H1 (cell line): ENCODE results near the gene GK2. TPM values are rescaled to one million over a fixed set of nuclear protein-coding genes. Genes with fewer than 3 reads are reported as not detected.

Experiments used
- CTCF ChIA-PET: fragments of 300-600 bp; sonication (Branson Sonifier 250); formaldehyde crosslinking; loops from one replicate; lab custom pipeline; 2021; ENCODE audit not compliant: partially characterized antibody; lab: Charles Lee
- POLR2A ChIA-PET: fragments of 300-600 bp; sonication (Branson Sonifier 250); formaldehyde crosslinking; loops from one replicate; lab custom pipeline; 2021; ENCODE audit warnings: inconsistent platforms; ENCODE audit not compliant: partially characterized antibody; lab: Charles Lee
- DNase-seq, 2 experiments: peaks; one replicate each; pipeline versions ENCODE4 v3.0.0 to v3.0.0-alpha.2; 2010 to 2022; ENCODE audit warnings: low spot score in 2 of 2, low read depth in 1 of 2, mixed read lengths in 1 of 2
- FAIRE-seq: peaks from 2 replicates; lab custom pipeline; 2011; peaks lifted over from hg19 to GRCh38; lab: Jason Lieb, UNC
- H2AFZ ChIP-seq: 2 replicates; pipeline ENCODE4 v1.8.1; 2012; ENCODE audit warnings: low read length, inconsistent platforms
- H2AK5ac ChIP-seq: 2 replicates; pipeline ENCODE4 v1.6.1; 2013; ENCODE audit warnings: low read depth, low read length
- H2BK120ac ChIP-seq: replicated peaks from 2 replicates; pipeline ENCODE3; 2013; ENCODE audit warnings: low read depth, low read length, inconsistent platforms
- H2BK12ac ChIP-seq: 2 replicates; pipeline ENCODE4 v1.6.1; 2013; ENCODE audit warnings: low read depth, low read length
- H2BK15ac ChIP-seq: 2 replicates; pipeline ENCODE4 v1.6.1; 2013; ENCODE audit warnings: low read length
- H2BK20ac ChIP-seq: 2 replicates; pipeline ENCODE4 v1.6.1; 2013; ENCODE audit warnings: low read length
- H2BK5ac ChIP-seq: 2 replicates; pipeline ENCODE4 v1.6.1; 2013; ENCODE audit warnings: low read depth, low read length
- H3K14ac ChIP-seq: 2 replicates; pipeline ENCODE4 v1.6.1; 2013; ENCODE audit warnings: inconsistent platforms; ENCODE audit not compliant: insufficient read length
- H3K18ac ChIP-seq: 2 replicates; pipeline ENCODE4 v1.6.1; 2013; ENCODE audit warnings: low read length; ENCODE audit errors: extremely low read depth
- H3K23ac ChIP-seq: 2 replicates; pipeline ENCODE4 v1.6.1; 2013; ENCODE audit warnings: inconsistent platforms; ENCODE audit not compliant: insufficient read length
- H3K23me2 ChIP-seq: 2 replicates; pipeline ENCODE4 v1.6.1; 2013; ENCODE audit warnings: low read depth, low read length
- H3K27ac ChIP-seq: 2 replicates; pipeline ENCODE4 v1.6.1; 2011; ENCODE audit warnings: low read depth, low read length, inconsistent platforms
- H3K27me3 ChIP-seq, 4 experiments: replicated peaks in 1 of 4; 1 replicate in 1 of 4; 2 replicates in 3 of 4; pipeline versions ENCODE4 v1.6.1 to v1.8.1; 2011 to 2013; ENCODE audit warnings: low read length in 3 of 4, mild to moderate bottlenecking in 3 of 4, inconsistent platforms in 2 of 4, mixed read lengths in 2 of 4, moderate library complexity in 1 of 4; ENCODE audit not compliant: control insufficient read depth in 3 of 4, insufficient read depth in 3 of 4; ENCODE audit errors: extremely low read depth in 1 of 4
- H3K36me3 ChIP-seq, 4 experiments: 2 replicates each; pipeline versions ENCODE4 v1.6.1 to v1.8.1; 2011 to 2013; ENCODE audit warnings: mild to moderate bottlenecking in 4 of 4, low read length in 3 of 4, moderate library complexity in 2 of 4, control low read depth in 1 of 4, inconsistent platforms in 1 of 4; ENCODE audit not compliant: insufficient read depth in 4 of 4, control insufficient read depth in 2 of 4
- H3K4ac ChIP-seq: replicated peaks from 2 replicates; pipeline ENCODE3; 2013; ENCODE audit warnings: low read length, low read depth, mixed read lengths, inconsistent platforms; ENCODE audit not compliant: insufficient read length
- H3K4me1 ChIP-seq, 4 experiments: replicated peaks in 1 of 4; 1 replicate in 1 of 4; 2 replicates in 3 of 4; pipeline versions ENCODE4 v1.6.1 to v1.8.1; 2011 to 2013; ENCODE audit warnings: low read length in 3 of 4, inconsistent platforms in 2 of 4, mixed read lengths in 1 of 4; ENCODE audit not compliant: insufficient read depth in 4 of 4, control insufficient read depth in 3 of 4
- H3K4me2 ChIP-seq, 2 experiments: 2 replicates each; pipeline versions ENCODE4 v1.6.1 to v1.8.1; 2011 to 2013; ENCODE audit warnings: low read depth in 2 of 2, low read length in 2 of 2, control low read depth in 1 of 2, inconsistent platforms in 1 of 2, mild to moderate bottlenecking in 1 of 2; ENCODE audit not compliant: insufficient read depth in 1 of 2
- H3K4me3 ChIP-seq, 4 experiments: fragments of 200-600, 300-600 bp in 1 of 4; sonication (generic), shearing (Covaris generic), sonication (Bioruptor Twin) in 1 of 4; 2 replicates each; pipeline versions ENCODE4 v1.5.1 to v1.8.1; 2011 to 2016; ENCODE audit warnings: low read length in 4 of 4, low read depth in 3 of 4, control low read depth in 2 of 4, inconsistent platforms in 2 of 4, mild to moderate bottlenecking in 2 of 4, mixed read lengths in 1 of 4, moderate library complexity in 1 of 4; ENCODE audit not compliant: insufficient read depth in 2 of 4; ENCODE audit errors: extremely low read depth in 1 of 4
- H3K56ac ChIP-seq: replicated peaks from 2 replicates; pipeline ENCODE3; 2013; ENCODE audit warnings: low read depth, mild to moderate bottlenecking, mixed read lengths, low read length, inconsistent platforms; ENCODE audit not compliant: insufficient read length
- H3K79me1 ChIP-seq: 2 replicates; pipeline ENCODE4 v1.6.1; 2013; ENCODE audit warnings: low read depth, low read length, control low read depth
- H3K79me2 ChIP-seq, 2 experiments: 2 replicates each; pipeline versions ENCODE4 v1.6.1 to v1.8.1; 2012 to 2013; ENCODE audit warnings: low read length in 2 of 2, mild to moderate bottlenecking in 2 of 2, inconsistent platforms in 1 of 2; ENCODE audit not compliant: insufficient read depth in 2 of 2, control insufficient read depth in 1 of 2
- H3K9ac ChIP-seq, 4 experiments: replicated peaks in 1 of 4; 1 replicate in 1 of 4; 2 replicates in 3 of 4; pipeline versions ENCODE4 v1.6.1 to v1.8.1; 2011 to 2013; ENCODE audit warnings: low read depth in 3 of 4, low read length in 3 of 4, control low read depth in 2 of 4, mild to moderate bottlenecking in 2 of 4, moderate library complexity in 2 of 4, inconsistent platforms in 1 of 4; ENCODE audit errors: extremely low read depth in 1 of 4
- H3K9me3 ChIP-seq, 2 experiments: 2 replicates each; pipeline versions ENCODE4 v1.6.1 to v1.8.1; 2012 to 2013; ENCODE audit warnings: mild to moderate bottlenecking in 2 of 2, moderate library complexity in 2 of 2, control low read depth in 1 of 2, inconsistent platforms in 1 of 2, low read depth in 1 of 2, low read length in 1 of 2, mixed read lengths in 1 of 2; ENCODE audit not compliant: insufficient read depth in 2 of 2
- H4K20me1 ChIP-seq, 2 experiments: replicated peaks in 1 of 2; 2 replicates each; pipeline versions ENCODE3 to v1.8.1; 2011 to 2013; ENCODE audit warnings: inconsistent platforms in 2 of 2, low read length in 2 of 2, mild to moderate bottlenecking in 1 of 2; ENCODE audit not compliant: insufficient read depth in 2 of 2, control insufficient read depth in 1 of 2
- H4K5ac ChIP-seq: 2 replicates; pipeline ENCODE4 v1.6.1; 2013; ENCODE audit warnings: low read length, low read depth, mixed read lengths, inconsistent platforms; ENCODE audit not compliant: insufficient read length
- H4K8ac ChIP-seq: 2 replicates; pipeline ENCODE4 v1.8.0; 2013; ENCODE audit warnings: mild to moderate bottlenecking, moderate library complexity, low read length, inconsistent platforms; ENCODE audit not compliant: insufficient read depth; ENCODE audit errors: extremely low read depth
- H4K91ac ChIP-seq: replicated peaks from 2 replicates; pipeline ENCODE3; 2013; ENCODE audit warnings: low read length, mixed read lengths, inconsistent platforms; ENCODE audit not compliant: insufficient read length
- ASH2L ChIP-seq: fragments of 200-600, 300-600 bp; sonication (generic); IDR thresholded peaks from one replicate; pipeline ENCODE4 v1.7.1; 2017; ENCODE audit warnings: low read length
- BRCA1 ChIP-seq: IDR thresholded peaks from 2 replicates; pipeline ENCODE4 v1.6.1; 2012; ENCODE audit warnings: low read depth, low read length, improper control_type of control experiment
- CHD2 ChIP-seq: IDR thresholded peaks from 2 replicates; pipeline ENCODE4 v1.6.1; 2012; ENCODE audit warnings: low read length, improper control_type of control experiment
- CTBP2 ChIP-seq: IDR thresholded peaks from 2 replicates; pipeline ENCODE4 v1.7.0; 2011; ENCODE audit warnings: borderline replicate concordance, mild to moderate bottlenecking, moderate library complexity, mixed read lengths, low read length; ENCODE audit not compliant: insufficient read depth, insufficient read length
- EZH2 ChIP-seq: fragments of 200-600 bp; sonication (generic); IDR thresholded peaks from 2 replicates; pipeline ENCODE4 v1.7.1; 2012; ENCODE audit warnings: low read depth, mild to moderate bottlenecking, moderate library complexity, low read length, inconsistent platforms; ENCODE audit not compliant: severe bottlenecking
- JUN ChIP-seq: IDR thresholded peaks from 2 replicates; pipeline ENCODE4 v1.6.1; 2011; ENCODE audit warnings: low read depth, mild to moderate bottlenecking, improper control_type of control experiment, low read length
- JUND ChIP-seq: IDR thresholded peaks from 2 replicates; pipeline ENCODE4 v1.6.1; 2011; ENCODE audit warnings: mild to moderate bottlenecking, improper control_type of control experiment, low read length
- KDM4A ChIP-seq: IDR thresholded peaks from one replicate; pipeline ENCODE4 v1.7.1; 2012; ENCODE audit warnings: low read depth, mild to moderate bottlenecking, moderate library complexity, low read length, inconsistent platforms; ENCODE audit not compliant: severe bottlenecking
- MAFK ChIP-seq: IDR thresholded peaks from 2 replicates; pipeline ENCODE4 v1.6.1; 2012; ENCODE audit warnings: low read depth, mild to moderate bottlenecking, improper control_type of control experiment, low read length
- NANOG ChIP-seq: IDR thresholded peaks from 2 replicates; pipeline ENCODE4 v1.6.1; 2011; ENCODE audit warnings: low read length, low read depth, mild to moderate bottlenecking, inconsistent platforms; ENCODE audit not compliant: insufficient read depth, poor library complexity, severe bottlenecking
- POLR2AphosphoS5 ChIP-seq: IDR thresholded peaks from 2 replicates; pipeline ENCODE4 v1.6.1; 2011; ENCODE audit warnings: low read depth, low read length
- RBBP5 ChIP-seq: IDR thresholded peaks from 2 replicates; pipeline ENCODE4 v1.7.1; 2012; ENCODE audit warnings: low read depth, mild to moderate bottlenecking, inconsistent platforms, low read length, moderate library complexity, borderline replicate concordance
- SIRT6 ChIP-seq: IDR thresholded peaks from one replicate; pipeline ENCODE4 v1.7.1; 2012; ENCODE audit warnings: low read length, inconsistent platforms
- SP4 ChIP-seq: IDR thresholded peaks from 2 replicates; pipeline ENCODE4 v1.6.1; 2012; ENCODE audit warnings: low read length, inconsistent platforms
- SRF ChIP-seq: IDR thresholded peaks from 2 replicates; pipeline ENCODE4 v1.6.1; 2011; ENCODE audit warnings: mild to moderate bottlenecking, low read depth, low read length, moderate library complexity
- SUZ12 ChIP-seq: fragments of 200-600 bp; sonication (generic); IDR thresholded peaks from 2 replicates; pipeline ENCODE4 v1.6.1; 2012; ENCODE audit warnings: mild to moderate bottlenecking, inconsistent platforms, low read length, moderate library complexity, mixed read lengths
- WGBS, 2 experiments: shearing (Covaris generic) in 1 of 2; methylation state at CpG; one replicate each; pipeline versions ENCODE4 v1.1.6 to v1.1.7; 2013 to 2015; ENCODE audit warnings: low lambda C conversion rate in 2 of 2, mixed read lengths in 2 of 2, inconsistent platforms in 1 of 2, low coverage in 1 of 2, missing lambda C conversion rate in 1 of 2; ENCODE audit not compliant: insufficient replicate concordance in 2 of 2, insufficient coverage in 1 of 2, insufficient read length in 1 of 2; ENCODE audit errors: extremely low coverage in 1 of 2, missing lambda C conversion rate in 1 of 2; 5-methylcytosine and 5-hydroxymethylcytosine counted together
- polyA plus RNA-seq, 7 experiments: library from polyadenylated mRNA; depleted of rRNA in 3 of 7; stranded (reverse) in 5 of 7; unstranded in 2 of 7; fragments of >200 nt in 5 of 7; fragments of 200-250 nt in 2 of 7; gene quantifications; 1 replicate in 5 of 7; 2 replicates in 1 of 7; 4 replicates in 1 of 7; pipeline versions ENCODE4 v1.2.1 to v1.2.3, GENCODE V29; 2011 to 2013; ENCODE audit warnings: missing spikeins in 2 of 7, mixed read lengths in 2 of 7
- total RNA-seq: library from RNA; stranded (reverse); fragmentation: NEBNext Ultra II Directional; extraction: Animal tissue kit (Norgen Biotek cat#: 25700); gene quantifications from 2 replicates; pipeline ENCODE4 v1.2.1, GENCODE V29; 2021

Gene GK2
- total and polyA plus RNA-seq, 2 of the 8 experiments (the other 6 are each of a cell fraction or from before 2014, with no cell fraction given): not detected

- no peak for TF ChIP-seq SUZ12
- TF ChIP-seq BRCA1: no peak
- TF ChIP-seq SP4: no peak
- no peak for TF ChIP-seq SRF
- no peak for TF ChIP-seq ASH2L
- TF ChIP-seq RBBP5: no peak
- TF ChIP-seq JUND: no peak
- no peak for TF ChIP-seq MAFK
- TF ChIP-seq JUN: no peak
- TF ChIP-seq KDM4A: no peak
- no peak for TF ChIP-seq NANOG
- no peak for TF ChIP-seq CHD2
- no peak for TF ChIP-seq SIRT6
- TF ChIP-seq CTBP2: no peak
- no peak for TF ChIP-seq EZH2
- no peak for TF ChIP-seq POLR2AphosphoS5
- TF ChIP-seq, all 59 proteins: peak for 0
- H3K79me1 ChIP-seq: no peaks in the 10 kb centered on the region
- no peak overlapping the region for H2BK15ac ChIP-seq
- no peak overlapping the region for H3K14ac ChIP-seq
- H3K4me3 ChIP-seq: no peak overlapping the region
- FAIRE-seq: no peak
- no peak overlapping the region for H3K18ac ChIP-seq
- H3K23ac ChIP-seq: no peak overlapping the region
- H2AK5ac ChIP-seq: no peak overlapping the region
- DNase-seq: no peak
- CTCF ChIA-PET: interaction anchor here (1.8 kb wide), 1 partner anchor 10 kb away, joined by 6 read pairs; no protein-coding TSS in a partner anchor
- H3K4me2 ChIP-seq: no peak overlapping the region
- H3K9ac ChIP-seq: no peak overlapping the region
- 88% methylated on average over 6 of the region's 6 CpGs; no CpG with 5 or more reads in 1 of the 2 experiments for WGBS, 2 experiments
- no peaks in the 10 kb centered on the region for H4K20me1 ChIP-seq
- no peak overlapping the region for H2BK5ac ChIP-seq
- no peaks in the 10 kb centered on the region for H3K36me3 ChIP-seq
- H3K4me1 ChIP-seq: no peaks in the 10 kb centered on the region
- POLR2A ChIA-PET: no interaction called here
- no peak overlapping the region for H2BK20ac ChIP-seq
- H3K27me3 ChIP-seq: no peaks in the 10 kb centered on the region
- no peaks in the 10 kb centered on the region for H3K9me3 ChIP-seq
- no peak overlapping the region for H3K4ac ChIP-seq
- H3K56ac ChIP-seq: no peak overlapping the region
- no peak overlapping the region for H4K91ac ChIP-seq
- H3K27ac ChIP-seq: no peak overlapping the region
- H4K8ac ChIP-seq: no peak overlapping the region
- no peak overlapping the region for H4K5ac ChIP-seq
- no peaks in the 10 kb centered on the region for H3K23me2 ChIP-seq
- H3K79me2 ChIP-seq: no peaks in the 10 kb centered on the region
- H2BK12ac ChIP-seq: no peak overlapping the region
- H2BK120ac ChIP-seq: no peak overlapping the region
- no peak overlapping the region for H2AFZ ChIP-seq
These were observed 44.0 kb downstream of the GK2 start for GRCh38 chr4:79364061-79364460.
